Measurements from ENCODE around the gene SLC30A9.

DNA sequence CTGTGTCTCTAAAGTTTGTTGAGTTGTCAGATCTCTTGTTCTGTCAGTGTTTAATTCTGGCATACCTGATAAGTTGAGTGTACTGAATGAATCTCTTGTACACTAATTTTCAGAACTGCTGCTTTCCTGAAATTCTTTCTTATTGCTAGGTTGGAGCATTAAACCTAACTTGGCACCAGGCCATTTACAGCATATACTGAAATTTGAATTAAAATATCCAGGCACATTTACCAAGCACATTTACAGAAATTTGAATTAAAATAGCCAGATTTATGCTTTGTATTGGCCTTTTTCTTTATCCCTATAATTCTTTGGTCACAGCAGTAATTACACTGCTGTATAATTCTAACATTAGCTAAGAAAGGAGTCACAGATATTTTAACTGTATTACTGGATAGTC lies 46.2 kb upstream of the SLC30A9 start:
- TF ChIP-seq SP2 (tag by site-specific recombination; IDR thresholded peaks at IDR 0.05) (no peak), ZNF530 (tag by site-specific recombination; IDR thresholded peaks at IDR 0.05; ENCODE audit: low read depth) (no peak), ZNF23 (tag by site-specific recombination; IDR thresholded peaks at IDR 0.05; ENCODE audit: borderline replicate concordance) (no peak)
- TF ChIP-seq, protein P1, sequence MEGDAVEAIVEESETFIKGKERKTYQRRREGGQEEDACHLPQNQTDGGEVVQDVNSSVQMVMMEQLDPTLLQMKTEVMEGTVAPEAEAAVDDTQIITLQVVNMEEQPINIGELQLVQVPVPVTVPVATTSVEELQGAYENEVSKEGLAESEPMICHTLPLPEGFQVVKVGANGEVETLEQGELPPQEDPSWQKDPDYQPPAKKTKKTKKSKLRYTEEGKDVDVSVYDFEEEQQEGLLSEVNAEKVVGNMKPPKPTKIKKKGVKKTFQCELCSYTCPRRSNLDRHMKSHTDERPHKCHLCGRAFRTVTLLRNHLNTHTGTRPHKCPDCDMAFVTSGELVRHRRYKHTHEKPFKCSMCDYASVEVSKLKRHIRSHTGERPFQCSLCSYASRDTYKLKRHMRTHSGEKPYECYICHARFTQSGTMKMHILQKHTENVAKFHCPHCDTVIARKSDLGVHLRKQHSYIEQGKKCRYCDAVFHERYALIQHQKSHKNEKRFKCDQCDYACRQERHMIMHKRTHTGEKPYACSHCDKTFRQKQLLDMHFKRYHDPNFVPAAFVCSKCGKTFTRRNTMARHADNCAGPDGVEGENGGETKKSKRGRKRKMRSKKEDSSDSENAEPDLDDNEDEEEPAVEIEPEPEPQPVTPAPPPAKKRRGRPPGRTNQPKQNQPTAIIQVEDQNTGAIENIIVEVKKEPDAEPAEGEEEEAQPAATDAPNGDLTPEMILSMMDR (tag by site-specific recombination; IDR thresholded peaks at IDR 0.05) = no peak

Measured in HEK293 (cell line).